ENCODE measurements around the gene IFT88.

The IFT88 gene

DNA sequence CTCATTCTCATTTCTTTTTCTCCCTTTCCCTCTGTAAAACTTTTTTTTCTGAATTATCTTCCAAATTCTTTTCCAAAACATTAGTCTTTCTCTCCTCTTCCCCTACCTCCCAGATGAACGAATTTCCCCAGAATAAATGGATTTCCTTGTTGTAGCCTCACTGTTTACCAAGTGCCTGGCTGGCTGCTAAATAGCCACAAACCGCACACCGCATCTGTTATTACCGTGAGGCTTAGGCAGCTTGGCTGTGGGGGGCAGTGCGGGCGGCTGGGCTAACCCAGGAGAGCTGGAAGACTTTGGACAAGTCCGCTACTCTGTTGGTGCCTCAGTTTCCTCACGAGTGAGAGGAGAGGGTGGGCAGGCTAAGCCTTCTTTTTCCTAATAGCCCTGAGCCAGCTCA, 147.2 kb downstream of the IFT88 start:
- no peak for TF ChIP-seq CTCF (IDR thresholded peaks at IDR 0.05)
- peaks cover 41% of the 10 kb centered on the region for H3K27me3 ChIP-seq
- no peak overlapping the region for H3K27ac ChIP-seq
- no peaks in the 10 kb centered on the region for H3K36me3 ChIP-seq
- H3K4me3 ChIP-seq (ENCODE audit: low read depth in 1 of 2, low read length in 1 of 2): no peak overlapping the region
- no peaks in the 10 kb centered on the region for H3K4me1 ChIP-seq (ENCODE audit: control insufficient read depth in 1 of 2, insufficient read depth in 1 of 2, low read depth in 1 of 2, low read length in 1 of 2)
- no peaks in the 10 kb centered on the region for H3K9me3 ChIP-seq

GRCh38 chr13:20714563-20715329, 147.8 kb downstream of the IFT88 start:
- Histone ChIP-seq H3K4me3 (ENCODE audit: low read depth in 1 of 2, low read length in 1 of 2) (no peak overlapping the region), H3K9me3 (no peaks in the 10 kb centered on the region), H3K36me3 (no peaks in the 10 kb centered on the region), H3K27ac (no peak overlapping the region), H3K4me1 (ENCODE audit: control insufficient read depth in 1 of 2, insufficient read depth in 1 of 2, low read depth in 1 of 2, low read length in 1 of 2) (no peaks in the 10 kb centered on the region), H3K27me3 (peaks cover 47% of the 10 kb centered on the region)
- no peak for TF ChIP-seq CTCF (IDR thresholded peaks at IDR 0.05)

- Histone ChIP-seq H3K4me3 (ENCODE audit: low read depth in 1 of 2, low read length in 1 of 2) (no peak overlapping the region), H3K27ac (no peak overlapping the region), H3K27me3 (peaks cover 53% of the 10 kb centered on the region), H3K4me1 (ENCODE audit: control insufficient read depth in 1 of 2, insufficient read depth in 1 of 2, low read depth in 1 of 2, low read length in 1 of 2) (no peaks in the 10 kb centered on the region), H3K36me3 (no peaks in the 10 kb centered on the region), H3K9me3 (no peaks in the 10 kb centered on the region)
- TF ChIP-seq CTCF (IDR thresholded peaks at IDR 0.05): no peak
These were observed 148.4 kb downstream of the IFT88 start for GRCh38 chr13:20715330-20715712.

- no peak for TF ChIP-seq CTCF (IDR thresholded peaks at IDR 0.05)
- peaks cover 0 to 6% of the 10 kb centered on the region in 2 experiments for H3K4me1 ChIP-seq (ENCODE audit: control insufficient read depth in 1 of 2, insufficient read depth in 1 of 2, low read depth in 1 of 2, low read length in 1 of 2)
- no peak overlapping the region for H3K27ac ChIP-seq
- H3K36me3 ChIP-seq: no peaks in the 10 kb centered on the region
- peaks cover 62% of the 10 kb centered on the region for H3K27me3 ChIP-seq
- no peak overlapping the region for H3K4me3 ChIP-seq (ENCODE audit: low read depth in 1 of 2, low read length in 1 of 2)
- H3K9me3 ChIP-seq: no peaks in the 10 kb centered on the region
These were observed 150.0 kb downstream of the IFT88 start for GRCh38 chr13:20716951-20717350.

- H3K27me3 ChIP-seq: peaks cover 62% of the 10 kb centered on the region
- H3K27ac ChIP-seq: no peak overlapping the region
- no peaks in the 10 kb centered on the region for H3K9me3 ChIP-seq
- H3K4me3 ChIP-seq (ENCODE audit: low read depth in 1 of 2, low read length in 1 of 2): no peak overlapping the region
- no peaks in the 10 kb centered on the region for H3K36me3 ChIP-seq
- no peak for TF ChIP-seq CTCF (IDR thresholded peaks at IDR 0.05)
- peaks cover 0 to 7% of the 10 kb centered on the region in 2 experiments for H3K4me1 ChIP-seq (ENCODE audit: control insufficient read depth in 1 of 2, insufficient read depth in 1 of 2, low read depth in 1 of 2, low read length in 1 of 2)
These were observed 150.9 kb downstream of the IFT88 start for GRCh38 chr13:20717581-20718542.
